Breast epithelium (tissue), 3 donors: Measurements from ENCODE around the gene TEX28.
"Not testable (repeated sequence)": the region's sequence is repeated elsewhere in the genome, so short reads cannot be mapped to it uniquely, and the experiment has no call there.

Experiments
- CTCF ChIP-seq, 3 donors: fragments of 450-650 bp; IDR thresholded peaks; one replicate each; pipeline ENCODE4 v1.5.1; 2016 to 2017; ENCODE audit warnings: antibody characterized with exemption in 3 of 3, mild to moderate bottlenecking in 3 of 3, moderate library complexity in 3 of 3
- POLR2A ChIP-seq: fragments of 450-650 bp; IDR thresholded peaks from one replicate; pipeline ENCODE4 v1.6.1; 2016; ENCODE audit warnings: antibody characterized with exemption, mild to moderate bottlenecking, moderate library complexity
- POLR2AphosphoS5 ChIP-seq, 3 donors: sonication (generic); formaldehyde crosslinking; IDR thresholded peaks; one replicate each; pipeline ENCODE4 v1.6.1; 2017; ENCODE audit warnings: antibody characterized with exemption in 3 of 3

GRCh38 chrX:154302998-154303397 lies 8.1 kb upstream of the TEX28 start:
- not testable (repeated sequence) for TF ChIP-seq CTCF (IDR thresholded peaks at IDR 0.05); POLR2AphosphoS5 (IDR thresholded peaks at IDR 0.05); POLR2A
